Loucy (cell line): ENCODE data around the gene THRAP3.
A peak's percentile ranks its signal among the peaks of the same experiment; 100 is the strongest.

ENCODE experiments used
- H2AFZ ChIP-seq: fragments of 200-600 bp; sonication (generic); 2 replicates; pipeline ENCODE4 v1.6.0; 2016; ENCODE audit warnings: antibody characterized with exemption, mild to moderate bottlenecking, low read length, moderate library complexity
- H3F3A ChIP-seq: fragments of 200-600 bp; 2 replicates; pipeline ENCODE4 v1.6.0; 2016; ENCODE audit warnings: antibody characterized with exemption, low read depth, mild to moderate bottlenecking
- H3K27me3 ChIP-seq: fragments of 200-600 bp; sonication (generic); 2 replicates; pipeline ENCODE4 v1.6.1; 2014; ENCODE audit warnings: low read length, mild to moderate bottlenecking; ENCODE audit not compliant: insufficient read depth, poor library complexity, severe bottlenecking
- H3K36me3 ChIP-seq: fragments of 200-600 bp; sonication (generic); 2 replicates; pipeline ENCODE4 v1.6.1; 2016; ENCODE audit warnings: low read length; ENCODE audit not compliant: insufficient read depth
- H3K4me1 ChIP-seq: fragments of 200-600 bp; sonication (generic); 2 replicates; pipeline ENCODE4 v1.5.1; 2014; ENCODE audit warnings: low read length, mild to moderate bottlenecking; ENCODE audit not compliant: insufficient read depth, poor library complexity, severe bottlenecking
- H3K4me2 ChIP-seq: fragments of 200-600 bp; sonication (generic); 2 replicates; pipeline ENCODE4 v1.6.0; 2014; ENCODE audit warnings: antibody characterized with exemption, low read length, low read depth, mild to moderate bottlenecking; ENCODE audit not compliant: poor library complexity, severe bottlenecking
- H3K4me3 ChIP-seq: fragments of 200-600 bp; sonication (generic); 2 replicates; pipeline ENCODE4 v1.5.1; 2014; ENCODE audit warnings: low read length, mild to moderate bottlenecking, mixed read lengths; ENCODE audit not compliant: poor library complexity, severe bottlenecking
- H3K79me2 ChIP-seq: fragments of 200-600 bp; sonication (generic); 2 replicates; pipeline ENCODE4 v1.6.1; 2014; ENCODE audit warnings: low read length; ENCODE audit not compliant: insufficient read depth
- H3K9ac ChIP-seq: fragments of 200-600 bp; sonication (generic); 2 replicates; pipeline ENCODE4 v1.6.0; 2014; ENCODE audit warnings: mild to moderate bottlenecking, low read depth, low read length, moderate library complexity; ENCODE audit not compliant: poor library complexity, severe bottlenecking
- H3K9me2 ChIP-seq: fragments of 200-600 bp; sonication (generic); replicated peaks from 2 replicates; pipeline ENCODE4 v1.6.1; 2016; ENCODE audit warnings: low read depth, low read length, mixed read lengths
- H3K9me3 ChIP-seq: fragments of 200-600 bp; sonication (generic); 2 replicates; pipeline ENCODE4 v1.6.1; 2014; ENCODE audit warnings: mild to moderate bottlenecking, antibody characterized with exemption, low read length, low read depth; ENCODE audit not compliant: insufficient read depth
- H4K20me1 ChIP-seq: fragments of 200-600 bp; sonication (generic); 2 replicates; pipeline ENCODE4 v1.6.0; 2014; ENCODE audit warnings: antibody characterized with exemption, low read length, mild to moderate bottlenecking; ENCODE audit not compliant: insufficient read depth, poor library complexity, severe bottlenecking
- EZH2phosphoT487 ChIP-seq: fragments of 200-600 bp; IDR thresholded peaks from 2 replicates; pipeline ENCODE4 v1.6.1; 2018; ENCODE audit warnings: antibody characterized with exemption, mild to moderate bottlenecking, moderate library complexity, borderline replicate concordance
- TF ChIP-seq, protein P1 (sequence below): fragments of 200-600 bp; sonication (generic); conservative IDR thresholded peaks from 2 replicates; pipeline ENCODE4 v1.5.1; 2014; ENCODE audit warnings: mild to moderate bottlenecking, antibody characterized with exemption, low read length

The THRAP3 gene

DNA sequence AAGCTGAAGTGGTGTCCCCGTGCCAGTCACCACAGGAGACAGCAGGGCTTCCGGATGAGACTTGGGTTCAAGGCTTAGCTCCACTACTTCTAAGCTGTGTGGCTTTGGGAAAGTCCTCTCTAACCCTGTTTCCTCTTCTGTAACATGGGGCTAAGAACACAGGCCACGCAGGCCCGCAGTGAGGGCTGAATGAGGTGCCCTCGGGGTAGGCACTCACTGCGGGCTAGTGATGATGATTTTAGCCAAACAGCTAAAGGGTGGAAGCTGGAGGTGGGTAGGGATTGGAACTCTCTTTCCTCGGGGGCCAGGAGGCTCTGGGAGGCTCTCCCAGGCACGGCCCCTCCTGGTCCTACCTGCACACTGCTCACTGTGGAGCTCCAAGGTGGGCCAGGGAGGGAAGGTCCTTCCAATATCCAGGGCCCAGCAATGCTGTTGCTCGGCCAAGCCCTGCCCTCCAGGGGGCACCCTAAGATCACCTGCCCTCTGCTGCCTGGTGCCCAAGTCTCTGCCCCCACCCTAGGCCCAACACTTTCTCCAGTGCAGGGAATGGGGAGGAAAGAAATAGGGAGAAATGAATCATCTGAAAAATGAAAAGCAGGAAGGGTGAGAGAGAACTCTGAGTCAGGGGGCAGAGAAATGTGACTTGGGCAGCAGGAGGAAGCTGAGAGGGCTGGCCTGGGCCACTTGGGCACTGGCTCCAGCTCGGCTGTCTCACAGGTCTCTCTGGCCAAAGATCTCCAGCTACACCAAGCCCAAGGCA, 118.4 kb downstream of the THRAP3 start:
- Histone ChIP-seq H3K36me3 (peaks cover 25% of the 10 kb centered on the region; the same call in 1 of the 2 replicates), H3K4me3 (no peak overlapping the region), H3F3A (no peaks in the 10 kb centered on the region), H3K79me2 (no peaks in the 10 kb centered on the region), H2AFZ (no peak overlapping the region), H4K20me1 (no peaks in the 10 kb centered on the region), H3K4me2 (no peak overlapping the region), H3K9ac (no peak overlapping the region), H3K4me1 (peaks cover 11% of the 10 kb centered on the region), H3K9me2 (no peaks in the 10 kb centered on the region), H3K9me3 (no peaks in the 10 kb centered on the region), H3K27me3 (no peaks in the 10 kb centered on the region)
- no peak for TF ChIP-seq EZH2phosphoT487
- TF ChIP-seq, protein P1, sequence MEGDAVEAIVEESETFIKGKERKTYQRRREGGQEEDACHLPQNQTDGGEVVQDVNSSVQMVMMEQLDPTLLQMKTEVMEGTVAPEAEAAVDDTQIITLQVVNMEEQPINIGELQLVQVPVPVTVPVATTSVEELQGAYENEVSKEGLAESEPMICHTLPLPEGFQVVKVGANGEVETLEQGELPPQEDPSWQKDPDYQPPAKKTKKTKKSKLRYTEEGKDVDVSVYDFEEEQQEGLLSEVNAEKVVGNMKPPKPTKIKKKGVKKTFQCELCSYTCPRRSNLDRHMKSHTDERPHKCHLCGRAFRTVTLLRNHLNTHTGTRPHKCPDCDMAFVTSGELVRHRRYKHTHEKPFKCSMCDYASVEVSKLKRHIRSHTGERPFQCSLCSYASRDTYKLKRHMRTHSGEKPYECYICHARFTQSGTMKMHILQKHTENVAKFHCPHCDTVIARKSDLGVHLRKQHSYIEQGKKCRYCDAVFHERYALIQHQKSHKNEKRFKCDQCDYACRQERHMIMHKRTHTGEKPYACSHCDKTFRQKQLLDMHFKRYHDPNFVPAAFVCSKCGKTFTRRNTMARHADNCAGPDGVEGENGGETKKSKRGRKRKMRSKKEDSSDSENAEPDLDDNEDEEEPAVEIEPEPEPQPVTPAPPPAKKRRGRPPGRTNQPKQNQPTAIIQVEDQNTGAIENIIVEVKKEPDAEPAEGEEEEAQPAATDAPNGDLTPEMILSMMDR, result peak; percentile 90

DNA sequence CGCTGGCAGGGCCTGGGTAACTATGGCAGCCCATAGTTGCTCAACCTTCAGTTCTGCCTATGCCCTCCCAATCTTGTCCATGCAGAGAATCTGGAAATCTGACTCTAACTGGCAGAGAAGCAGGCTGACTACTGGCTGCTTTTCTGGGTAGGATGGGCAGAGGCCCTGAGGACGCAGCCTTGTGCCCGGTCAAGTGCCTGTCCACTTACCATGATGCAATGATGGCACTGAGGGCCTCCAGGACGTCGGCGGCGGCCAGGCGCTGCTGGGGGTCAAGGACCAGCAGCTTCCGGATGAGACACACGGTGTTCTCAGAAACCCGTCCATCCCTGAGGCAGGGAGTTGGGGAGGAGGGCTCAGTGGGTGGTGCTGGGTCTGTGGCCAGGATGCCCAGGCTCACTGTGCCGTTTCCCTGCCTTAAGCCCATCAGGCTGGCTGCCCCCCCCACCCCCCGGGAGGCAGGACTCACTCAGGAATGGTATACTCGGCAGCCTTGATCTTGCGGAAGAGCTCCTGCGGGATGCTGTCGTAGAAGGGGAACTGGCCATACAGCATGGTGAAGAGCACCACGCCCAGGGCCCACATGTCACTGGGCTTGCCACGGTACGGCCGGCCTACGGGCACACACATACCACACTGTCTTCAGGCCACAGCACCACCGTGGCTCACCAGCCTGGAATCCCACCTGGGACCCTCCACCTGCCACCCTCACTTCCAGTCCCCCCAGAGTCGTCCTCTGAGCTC, 119.6 kb downstream of the THRAP3 start:
- H3K79me2 ChIP-seq, result no peaks in the 10 kb centered on the region
- no peaks in the 10 kb centered on the region for H3F3A ChIP-seq
- no peak overlapping the region for H3K4me3 ChIP-seq
- H4K20me1 ChIP-seq, result no peaks in the 10 kb centered on the region
- no peak overlapping the region for H2AFZ ChIP-seq
- no peaks in the 10 kb centered on the region for H3K27me3 ChIP-seq
- TF ChIP-seq EZH2phosphoT487, result no peak
- TF ChIP-seq, protein P1, result no peak
- no peak overlapping the region for H3K4me2 ChIP-seq
- H3K9me2 ChIP-seq, result no peaks in the 10 kb centered on the region
- no peak overlapping the region for H3K9ac ChIP-seq
- no peaks in the 10 kb centered on the region for H3K9me3 ChIP-seq
- H3K4me1 ChIP-seq, result peaks cover 6% of the 10 kb centered on the region
- H3K36me3 ChIP-seq, result peaks cover 37% of the 10 kb centered on the region; the same call in 1 of the 2 replicates

GRCh38 chr1:36344395-36344680, 120.1 kb downstream of the THRAP3 start:
- Histone ChIP-seq H3F3A (no peaks in the 10 kb centered on the region), H3K4me1 (peaks cover under 1% of the 10 kb centered on the region), H3K9ac (no peak overlapping the region), H4K20me1 (no peaks in the 10 kb centered on the region), H3K9me3 (no peaks in the 10 kb centered on the region), H3K9me2 (no peaks in the 10 kb centered on the region), H3K79me2 (no peaks in the 10 kb centered on the region), H2AFZ (no peak overlapping the region), H3K36me3 (peaks cover 40% of the 10 kb centered on the region; the same call in 1 of the 2 replicates), H3K4me3 (no peak overlapping the region), H3K27me3 (no peaks in the 10 kb centered on the region), H3K4me2 (no peak overlapping the region)
- TF ChIP-seq EZH2phosphoT487, result no peak
- TF ChIP-seq, protein P1, result no peak
